HG03565 (cell line): Measurements from ENCODE around the gene BRSK1.
"Not testable (repeated sequence)": the region's sequence is repeated elsewhere in the genome, so short reads cannot be mapped to it uniquely, and the experiment has no call there.

Source experiments
- ATAC-seq: cut with Tn5 transposase; IDR thresholded peaks from one replicate; pipeline ENCODE4 v1.9.1; 2021; ENCODE audit warnings: mild to moderate bottlenecking, moderate library complexity; ENCODE audit not compliant: unreplicated experiment

The BRSK1 gene

DNA sequence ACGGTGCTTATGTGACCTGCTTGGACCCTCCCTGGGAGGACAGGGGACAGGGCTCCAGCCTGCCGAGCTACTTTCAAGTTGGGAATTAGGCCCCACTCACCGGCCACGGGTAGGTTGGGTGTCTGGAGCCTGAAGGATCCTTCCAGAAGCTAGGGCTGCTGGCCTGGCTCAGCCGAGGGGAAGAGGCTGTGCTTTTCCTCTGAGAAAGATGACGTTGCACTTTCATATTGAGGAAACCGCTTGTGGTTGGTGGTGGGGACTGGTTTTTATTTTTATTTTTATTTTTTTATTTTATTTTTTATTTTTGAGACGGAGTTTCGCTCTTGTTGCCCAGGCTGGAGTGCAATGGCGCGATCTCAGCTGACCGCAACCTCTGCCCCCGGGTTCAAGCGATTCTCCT, 41.4 kb downstream of the BRSK1 start, which contains the start of gene TMEM150B:
TMEM150B (minus strand) TSS at position 170 of the 400 bp plus-strand sequence. CDS start 4,305 bp downstream, outside the sequence.
- no peak for ATAC-seq

DNA sequence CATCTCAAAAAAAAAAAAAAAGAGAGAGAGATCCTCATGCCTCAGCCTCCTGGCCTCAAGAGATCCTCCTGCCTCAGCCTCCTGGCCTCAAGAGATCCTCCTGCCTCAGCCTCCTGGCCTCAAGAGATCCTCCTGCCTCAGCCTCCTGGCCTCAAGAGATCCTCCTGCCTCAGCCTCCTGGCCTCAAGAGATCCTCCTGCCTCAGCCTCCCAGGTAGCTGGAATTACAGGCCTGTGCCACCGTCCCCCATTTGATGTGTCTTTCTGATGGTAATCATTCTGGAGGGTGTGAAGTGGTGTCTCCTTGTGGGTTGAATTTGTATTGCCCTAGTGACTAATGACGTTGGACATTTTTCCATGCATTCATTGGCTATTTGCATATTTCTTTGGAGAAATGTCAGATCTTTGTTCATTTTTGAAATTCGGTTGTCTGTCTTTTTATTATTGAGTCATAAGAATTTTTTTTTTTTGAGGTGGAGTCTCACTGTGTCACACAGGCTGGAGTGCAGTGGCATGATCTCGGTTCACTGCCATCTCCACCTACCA, 45.0 kb downstream of the BRSK1 start:
- ATAC-seq, result not testable (repeated sequence)

- not testable (repeated sequence) for ATAC-seq
Observed at GRCh38 chr19:55329791-55330190, 46.0 kb downstream of the BRSK1 start.

DNA sequence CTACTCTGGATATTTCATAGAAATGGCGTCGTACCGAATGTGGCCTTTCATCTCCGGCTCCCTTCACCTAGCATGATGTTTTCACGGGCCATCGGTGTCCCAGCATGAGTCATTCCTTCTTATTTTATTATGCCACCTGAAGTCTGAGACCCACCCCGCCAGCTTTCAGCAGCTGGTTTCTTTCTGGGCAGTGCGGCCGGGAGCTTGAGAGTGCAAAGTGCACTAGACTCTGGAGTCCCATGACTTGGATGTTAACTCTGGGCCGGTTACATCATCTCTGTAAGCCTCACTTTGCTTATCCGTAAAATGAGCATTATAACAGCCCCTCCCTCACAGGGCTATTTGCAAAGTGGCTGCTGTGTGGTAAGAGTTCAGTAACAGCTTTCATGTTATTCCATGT, 50.1 kb downstream of the BRSK1 start:
- no peak for ATAC-seq

- ATAC-seq, result no peak
Observed at GRCh38 chr19:55336101-55336500, 52.3 kb downstream of the BRSK1 start.

DNA sequence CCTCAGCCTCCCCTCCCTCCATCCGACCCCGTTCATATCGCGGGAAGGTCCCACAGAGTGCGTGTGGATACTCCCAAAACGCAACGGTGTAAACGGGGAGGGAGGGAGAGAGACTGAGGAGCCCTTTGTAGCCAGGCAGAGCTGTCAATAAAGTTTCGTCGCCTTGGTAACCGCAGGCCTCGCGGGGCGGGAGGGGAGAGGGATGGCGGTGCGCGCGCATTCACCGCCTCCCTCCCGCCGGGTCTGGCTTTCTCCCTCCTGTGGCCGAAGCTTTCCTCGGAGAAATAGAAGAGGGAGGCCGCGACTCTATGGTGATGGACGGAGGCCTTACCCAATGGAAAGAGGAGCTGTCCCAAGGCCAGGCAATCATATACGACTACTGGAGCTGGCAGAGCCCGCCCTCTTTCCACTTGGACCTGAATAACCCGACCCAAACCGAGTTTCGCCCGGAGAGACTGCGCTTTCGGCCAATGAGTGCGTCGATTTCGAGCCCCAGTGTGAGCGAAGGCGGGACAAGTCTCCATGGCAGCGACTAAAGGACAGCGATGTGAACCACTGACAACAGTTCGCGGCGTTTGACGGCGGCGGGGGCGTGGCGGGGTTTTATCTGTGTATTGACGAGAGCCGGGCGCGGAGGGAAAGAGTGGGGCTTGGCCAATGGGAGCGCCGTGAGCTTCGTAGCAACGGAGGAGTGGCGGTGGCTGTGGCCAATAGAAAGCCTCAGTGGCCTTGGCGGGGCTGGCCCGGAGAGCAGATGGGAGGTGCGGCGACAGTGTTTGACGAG, 55.5 kb downstream of the BRSK1 start, which contains the start of gene KMT5C:
KMT5C (plus strand) TSS at position 772 of the 784 bp plus-strand sequence. CDS start 2,061 bp downstream, outside the sequence.
- peak; percentile 77 for ATAC-seq

DNA sequence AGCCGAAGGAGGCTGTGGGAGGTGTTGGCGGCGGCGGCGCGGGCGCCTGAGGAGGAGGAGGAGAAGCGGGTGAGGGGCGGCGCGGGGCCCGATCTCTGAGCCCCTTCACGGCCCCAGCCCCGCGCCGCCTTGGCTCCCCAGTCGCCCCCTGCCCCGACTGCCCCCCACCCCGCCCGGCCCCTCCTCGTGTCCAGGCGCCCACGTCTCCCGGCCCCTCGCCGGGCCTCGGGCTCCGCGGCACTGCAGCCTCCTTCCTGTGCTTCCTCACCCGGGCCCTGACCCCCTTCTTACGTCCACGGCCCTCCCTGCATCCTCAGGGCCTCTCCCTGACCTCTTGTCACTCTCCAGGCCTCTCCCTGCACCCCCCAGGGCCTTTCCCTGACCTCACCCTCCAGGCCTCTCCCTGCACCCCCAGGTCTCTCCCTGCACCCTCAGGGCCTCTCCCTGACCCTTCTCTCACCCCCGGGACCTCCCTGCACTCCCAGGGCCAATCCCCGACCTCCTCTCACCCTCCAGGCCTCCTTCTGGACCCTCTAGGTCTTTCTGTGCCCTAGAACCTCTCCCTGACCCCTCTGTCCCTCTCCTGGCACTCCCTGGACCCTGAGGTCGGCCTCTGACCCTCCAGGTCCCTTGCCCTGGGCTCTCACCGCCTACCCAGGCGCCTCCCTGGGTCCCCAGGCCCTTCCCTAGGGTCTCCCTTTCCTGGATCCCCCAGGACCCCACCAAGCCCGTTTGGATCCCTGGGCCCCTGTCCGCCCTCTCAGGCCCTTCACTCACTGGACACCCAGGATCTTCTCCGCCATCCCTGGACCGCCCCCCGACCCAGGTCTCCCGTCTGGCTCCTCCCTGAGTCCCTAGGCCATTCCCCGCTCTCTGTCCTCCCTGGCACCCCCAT, 56.3 kb downstream of the BRSK1 start:
- ATAC-seq, result no peak

GRCh38 chr19:55340784-55341147, 57.0 kb downstream of the BRSK1 start:
- no peak for ATAC-seq

DNA sequence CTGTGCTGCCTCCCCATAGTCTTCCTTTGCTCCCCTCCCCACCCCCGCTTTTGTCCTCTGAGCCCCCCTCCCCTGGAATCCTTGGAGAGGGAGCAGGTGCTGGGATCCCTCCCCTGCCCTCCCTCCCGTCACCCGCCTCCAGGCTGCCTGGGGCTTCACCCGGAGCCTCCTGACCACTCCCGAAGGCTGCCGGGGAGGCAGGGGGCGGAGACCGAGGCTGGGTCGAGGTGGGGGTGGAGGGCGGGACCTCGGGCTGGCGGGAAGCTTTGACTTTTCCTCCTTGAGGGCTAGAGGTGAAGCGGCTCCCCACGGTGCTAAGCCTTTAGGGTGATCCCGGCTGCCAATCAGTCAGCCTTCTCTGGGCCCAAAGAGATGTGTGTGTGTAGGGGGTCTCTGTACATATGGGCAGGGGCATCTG, 57.4 kb downstream of the BRSK1 start:
- ATAC-seq, result no peak

GRCh38 chr19:55341595-55342531, 58.1 kb downstream of the BRSK1 start:
- ATAC-seq, result no peak

- no peak for ATAC-seq
Observed at GRCh38 chr19:55344444-55344843, 60.6 kb downstream of the BRSK1 start.

DNA sequence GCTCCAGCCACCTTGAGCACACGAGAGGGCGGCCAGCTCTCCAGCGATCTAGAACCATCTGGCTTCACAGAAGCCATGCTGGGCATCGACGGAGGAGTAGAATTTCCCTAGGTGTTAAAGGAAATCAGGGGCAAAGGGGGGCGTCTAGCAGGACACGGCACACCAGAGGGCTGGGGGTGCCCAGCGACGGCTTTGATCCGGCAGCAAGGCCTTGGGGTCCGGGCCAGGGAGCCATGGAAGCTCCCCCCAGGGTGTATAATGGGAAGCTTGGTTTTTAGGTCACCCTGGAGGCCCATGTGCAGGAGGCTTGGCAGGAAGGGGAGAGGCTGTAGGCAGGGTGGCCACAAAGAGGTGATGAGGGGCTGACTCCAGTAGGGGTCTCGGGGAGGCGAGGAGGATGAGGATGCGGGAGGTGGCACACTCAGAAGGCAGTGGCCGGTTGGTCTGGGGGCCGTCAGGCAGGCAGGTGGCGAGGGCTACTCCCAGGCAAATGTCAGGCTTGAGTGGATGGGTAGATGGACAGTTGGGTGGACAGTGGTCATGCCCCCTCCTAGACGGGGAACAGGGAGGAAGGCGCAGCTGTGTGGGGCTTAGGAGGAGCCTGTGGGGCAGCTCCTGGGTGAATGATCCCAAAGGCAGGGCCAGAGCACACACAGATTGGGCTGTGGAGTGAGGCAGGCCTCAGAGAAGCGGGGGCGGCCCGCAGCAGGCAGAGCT, 61.5 kb downstream of the BRSK1 start:
- ATAC-seq, result no peak

DNA sequence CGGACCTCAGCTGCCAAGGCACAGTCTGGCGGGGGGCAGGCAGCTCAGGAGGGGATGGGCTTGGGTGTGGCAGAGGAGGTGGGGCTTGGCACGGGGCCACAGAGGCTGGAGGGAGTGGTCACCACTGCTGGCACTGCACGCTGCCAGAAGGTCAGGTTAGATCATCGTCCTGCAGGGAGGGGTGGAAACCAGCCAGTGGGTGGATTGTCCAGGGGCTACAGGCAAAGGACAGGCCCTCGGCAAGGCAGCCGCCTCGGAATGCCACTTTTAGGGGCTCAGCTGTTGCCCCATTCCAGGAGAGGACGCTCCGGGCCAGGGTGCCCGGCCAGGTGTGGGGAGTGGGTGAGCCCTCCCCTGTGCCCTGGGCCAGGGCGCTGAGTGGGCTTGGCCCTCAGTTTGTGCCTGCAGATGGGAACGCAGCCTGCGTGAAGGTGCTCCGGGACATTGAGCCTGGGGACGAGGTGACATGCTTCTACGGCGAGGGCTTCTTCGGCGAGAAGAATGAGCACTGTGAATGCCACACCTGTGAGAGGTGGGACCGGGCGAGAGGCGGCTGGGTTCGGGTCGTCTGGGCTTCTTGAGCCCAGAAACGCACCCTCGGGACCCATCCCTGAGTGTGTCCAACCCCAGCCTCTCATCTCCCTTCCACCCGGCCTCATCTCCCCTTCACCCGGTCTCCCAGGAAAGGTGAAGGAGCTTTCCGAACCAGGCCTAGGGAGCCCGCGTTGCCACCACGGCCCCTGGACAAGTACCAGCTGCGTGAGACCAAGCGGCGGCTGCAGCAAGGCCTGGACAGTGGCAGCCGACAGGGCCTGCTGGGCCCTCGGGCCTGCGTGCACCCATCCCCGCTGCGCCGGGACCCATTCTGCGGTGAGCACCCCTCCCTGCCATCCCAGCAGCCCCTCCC, 62.3 kb downstream of the BRSK1 start:
- ATAC-seq, result no peak

DNA sequence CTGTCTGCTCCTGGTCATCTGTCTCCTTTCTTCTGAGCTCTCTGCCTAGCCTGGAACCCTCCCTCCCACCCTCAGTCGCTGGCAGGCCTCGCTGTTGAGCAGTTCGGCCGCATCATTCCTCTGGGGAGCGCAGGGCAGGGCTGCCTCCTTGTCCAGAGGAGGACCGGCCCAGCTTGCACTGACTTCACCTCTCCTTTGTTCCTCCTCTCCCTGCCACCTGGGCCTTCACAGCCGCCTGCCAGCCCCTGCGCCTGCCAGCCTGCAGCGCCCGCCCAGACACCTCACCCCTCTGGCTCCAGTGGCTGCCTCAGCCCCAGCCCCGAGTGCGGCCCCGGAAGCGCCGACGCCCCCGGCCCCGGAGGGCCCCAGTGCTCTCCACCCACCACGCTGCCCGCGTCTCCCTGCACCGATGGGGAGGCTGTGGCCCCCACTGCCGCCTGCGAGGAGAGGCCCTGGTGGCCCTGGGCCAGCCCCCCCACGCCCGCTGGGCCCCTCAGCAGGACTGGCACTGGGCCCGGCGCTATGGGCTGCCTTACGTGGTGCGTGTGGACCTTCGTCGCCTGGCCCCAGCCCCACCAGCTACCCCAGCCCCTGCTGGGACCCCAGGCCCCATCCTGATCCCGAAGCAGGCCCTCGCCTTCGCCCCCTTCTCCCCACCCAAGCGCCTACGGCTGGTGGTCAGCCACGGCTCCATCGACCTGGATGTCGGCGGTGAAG, 63.1 kb downstream of the BRSK1 start:
- no peak for ATAC-seq

DNA sequence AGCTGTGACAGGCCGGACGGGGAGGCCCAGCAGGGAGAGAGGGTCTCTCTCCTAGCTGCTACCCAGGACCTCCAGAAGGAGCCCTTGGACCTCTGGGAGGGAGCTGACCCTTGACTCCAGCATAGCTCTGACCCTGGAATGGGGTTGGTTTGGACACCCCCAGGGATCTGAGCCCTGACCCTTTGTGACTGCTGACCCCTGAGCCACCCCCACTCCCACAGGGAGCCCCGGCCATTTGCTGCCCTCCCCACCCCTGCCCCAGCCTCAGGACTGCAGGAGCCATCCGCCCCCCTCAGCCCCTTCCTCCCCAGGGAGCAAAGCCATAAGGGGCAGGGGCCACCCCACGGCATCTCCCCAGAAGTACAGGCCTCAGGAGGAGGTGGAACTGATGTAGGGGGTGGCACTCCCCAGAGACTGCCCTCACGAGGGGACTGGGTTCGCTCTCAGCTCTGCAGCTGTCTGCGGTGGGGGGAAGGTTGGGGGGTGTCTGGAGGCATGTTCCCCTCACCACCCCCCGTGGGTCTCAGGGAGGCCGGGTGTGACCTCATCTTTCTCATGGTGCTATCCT, 63.7 kb downstream of the BRSK1 start:
- no peak for ATAC-seq

- no peak for ATAC-seq
Observed at GRCh38 chr19:55348317-55349034, 64.7 kb downstream of the BRSK1 start.
